T follicular helper cell (primary cell): ENCODE results near the gene TNS3.
"Not testable (repeated sequence)": the region's sequence is repeated elsewhere in the genome, so short reads cannot be mapped to it uniquely, and the experiment has no call there.

Source experiments
- DNase-seq: peaks from one replicate; pipeline ENCODE4 v3.0.0-alpha.2; 2020; ENCODE audit warnings: low read depth

The TNS3 gene

DNA sequence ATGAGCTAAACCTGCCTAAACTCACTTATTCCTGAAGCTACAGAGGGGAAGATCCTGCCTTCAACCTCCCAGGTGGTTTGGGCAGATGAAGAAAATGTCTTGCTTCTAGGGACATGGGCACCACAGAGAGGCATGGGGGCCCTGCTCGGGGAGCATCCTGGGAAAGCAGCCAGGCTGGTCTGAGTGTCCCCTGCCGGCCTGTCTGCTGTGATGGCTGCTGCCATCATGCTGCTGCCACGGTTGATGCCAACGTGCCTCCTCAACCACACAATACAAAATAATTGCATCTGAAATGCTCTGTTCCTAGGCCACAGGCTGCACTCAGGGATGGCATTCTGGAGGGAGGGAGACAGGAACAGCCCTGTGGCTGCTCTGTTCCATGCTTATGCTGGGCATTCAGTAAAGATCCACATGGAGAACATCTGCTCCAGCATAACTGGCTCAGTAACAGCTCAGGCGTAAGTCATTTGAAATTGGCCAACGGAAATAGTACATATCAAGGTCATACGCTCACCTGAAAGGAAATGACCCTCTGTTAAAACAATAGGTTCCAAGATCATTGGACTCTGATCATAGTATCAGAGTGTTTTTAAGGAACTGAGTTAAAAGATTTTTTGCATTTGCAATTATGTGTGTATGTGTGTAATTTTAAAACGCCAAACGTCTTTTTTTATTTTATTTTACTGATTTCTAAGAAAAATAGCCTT lies 299.0 kb downstream of the TNS3 start:
- no peak for DNase-seq

DNA sequence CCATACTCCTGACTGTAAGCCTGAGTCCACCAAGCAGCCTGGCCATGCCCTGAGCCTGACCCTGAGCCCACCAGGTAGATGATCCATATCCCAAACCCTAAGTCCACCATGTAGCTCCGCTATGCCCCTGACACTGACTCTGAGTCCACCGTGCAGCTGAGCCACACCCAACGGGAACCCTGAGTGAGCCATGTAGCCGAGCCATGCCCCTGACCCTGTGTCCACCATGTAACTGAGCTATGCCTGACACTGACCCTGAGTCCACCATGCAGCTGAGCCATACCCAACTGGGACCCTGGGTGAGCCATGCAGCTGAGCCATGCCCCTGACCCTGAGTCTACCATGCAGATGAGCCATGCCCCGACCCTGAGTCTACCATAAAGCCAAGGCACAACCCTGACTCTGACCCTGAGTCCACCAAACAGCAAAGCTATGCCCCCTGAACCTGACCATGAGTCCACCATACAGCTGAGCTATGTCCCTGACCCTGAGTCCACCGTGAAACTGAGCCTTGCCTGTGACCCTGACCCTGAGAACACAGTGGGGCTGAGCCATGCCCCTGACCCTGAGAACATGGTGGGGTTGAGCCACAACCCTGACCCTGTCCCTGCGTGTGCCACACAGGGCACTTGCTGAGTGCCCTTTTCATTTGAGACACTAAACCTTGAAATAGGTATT lies 299.8 kb downstream of the TNS3 start:
- no peak for DNase-seq

DNA sequence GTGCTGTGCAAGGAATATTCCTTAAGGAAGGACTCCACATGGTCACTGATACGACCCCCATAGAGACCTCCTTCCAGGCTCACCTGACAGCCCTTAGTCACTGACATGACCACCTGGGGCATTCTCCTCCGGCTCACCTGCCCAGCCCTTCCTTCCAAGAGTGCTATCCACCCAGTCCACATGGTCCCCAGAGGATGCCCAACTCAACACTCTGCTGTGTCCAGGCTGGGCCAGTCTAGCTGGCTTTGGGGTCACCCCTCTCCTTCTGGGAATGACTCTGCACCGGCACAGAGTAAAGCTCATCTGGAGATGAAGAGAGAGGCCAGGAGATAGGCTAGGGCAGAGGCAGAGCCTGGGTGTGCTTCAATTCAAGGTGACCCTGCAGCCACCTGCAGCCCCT lies 300.8 kb downstream of the TNS3 start:
- DNase-seq: no peak

DNA sequence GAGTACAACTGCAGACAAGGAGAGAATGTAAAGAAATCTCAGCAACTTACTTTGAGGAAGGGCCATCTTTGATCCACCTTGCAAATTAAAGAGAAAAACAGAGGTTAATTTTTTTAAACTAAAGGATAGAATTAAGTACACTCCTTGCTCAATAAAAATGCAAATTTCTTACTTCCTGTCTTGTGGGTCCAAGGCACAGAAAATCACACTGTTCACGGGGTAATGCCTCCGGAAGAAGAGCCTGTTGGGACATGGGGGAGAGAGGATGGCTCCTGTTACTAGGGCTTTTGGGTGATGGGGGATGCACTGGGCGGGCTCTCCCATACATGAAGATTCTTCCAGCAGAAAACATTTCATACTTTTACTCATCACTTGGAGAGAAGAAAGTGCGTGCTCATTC lies 301.8 kb downstream of the TNS3 start:
- no peak for DNase-seq

DNA sequence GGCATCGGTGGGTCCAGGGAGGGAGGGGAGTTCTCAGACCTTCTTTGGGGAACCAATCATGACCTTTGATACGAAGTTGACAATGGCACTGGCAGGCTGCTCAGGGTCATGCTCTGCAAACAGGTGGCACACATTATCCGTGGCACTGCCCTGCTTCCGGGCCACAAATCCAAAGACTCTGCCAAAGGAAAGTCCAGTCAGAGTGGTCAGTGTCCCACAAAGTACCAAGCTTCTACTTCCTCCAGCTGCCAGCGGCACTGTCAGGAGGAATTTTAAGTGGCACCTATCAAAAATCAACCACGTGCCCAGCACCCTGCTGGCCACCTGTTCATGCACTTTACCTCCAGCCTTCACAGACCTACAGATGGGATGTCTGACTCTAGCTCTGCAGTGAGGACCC lies 303.9 kb downstream of the TNS3 start:
- no peak for DNase-seq

DNA sequence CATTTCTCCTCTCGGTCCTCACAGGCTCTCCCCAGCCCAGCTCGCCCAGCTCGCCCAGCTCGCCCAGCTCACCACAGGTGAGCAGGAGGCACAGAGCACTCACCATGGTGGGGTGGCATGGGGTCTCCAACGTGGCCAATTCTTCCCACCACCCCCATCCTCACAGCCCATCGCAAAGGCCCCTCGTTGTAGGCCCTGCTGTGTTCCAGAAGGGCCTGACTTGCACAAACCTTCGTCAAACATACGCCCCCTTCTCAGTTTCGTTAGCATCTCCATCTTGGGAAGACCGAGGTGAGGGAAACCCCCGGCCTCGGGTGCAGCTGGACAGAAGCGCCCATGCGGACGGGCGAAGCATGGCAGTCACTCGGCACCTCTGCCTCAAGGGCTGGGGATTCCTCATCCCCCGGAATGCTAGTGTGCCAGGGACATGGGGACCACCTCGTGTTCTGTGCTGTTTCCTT lies 304.6 kb downstream of the TNS3 start:
- DNase-seq: no peak

DNA sequence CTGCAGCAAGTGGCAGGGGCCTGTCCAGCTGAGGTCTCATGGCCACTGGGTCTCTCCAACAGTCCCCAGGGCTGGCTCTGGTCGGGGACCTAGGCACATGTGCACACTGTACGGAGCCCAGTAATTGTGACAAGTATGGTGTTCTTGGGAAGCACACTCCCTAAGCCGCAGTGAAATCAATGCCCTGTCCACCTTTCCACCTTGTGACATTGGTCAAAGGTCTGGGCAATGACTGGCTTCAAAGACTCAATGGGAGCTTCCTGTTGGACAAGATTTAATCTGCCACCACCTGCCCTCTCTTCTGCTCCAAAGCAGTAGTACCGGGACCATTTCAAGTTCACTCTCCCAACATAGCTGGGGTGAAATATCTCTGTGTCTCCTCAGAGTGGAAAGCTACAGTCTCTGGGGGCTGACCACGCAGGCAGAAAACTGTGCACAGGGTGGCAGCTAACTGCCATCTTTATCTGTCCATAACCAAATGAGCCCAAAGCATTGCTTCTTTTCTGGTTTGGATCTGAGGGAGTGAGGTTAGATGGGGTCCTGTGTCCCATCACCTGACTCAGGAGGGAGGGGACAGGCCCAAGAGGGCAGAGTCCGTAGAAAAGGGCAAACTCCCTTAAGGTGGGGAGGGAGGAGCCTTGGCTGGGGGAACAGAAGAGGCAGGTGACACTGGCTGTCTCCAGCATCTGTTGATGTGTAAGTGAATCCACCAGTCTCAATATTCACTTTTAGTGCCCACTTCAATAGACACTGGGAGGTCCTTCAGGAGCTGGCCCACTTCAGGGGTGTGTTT lies 307.7 kb downstream of the TNS3 start:
- DNase-seq: no peak

DNA sequence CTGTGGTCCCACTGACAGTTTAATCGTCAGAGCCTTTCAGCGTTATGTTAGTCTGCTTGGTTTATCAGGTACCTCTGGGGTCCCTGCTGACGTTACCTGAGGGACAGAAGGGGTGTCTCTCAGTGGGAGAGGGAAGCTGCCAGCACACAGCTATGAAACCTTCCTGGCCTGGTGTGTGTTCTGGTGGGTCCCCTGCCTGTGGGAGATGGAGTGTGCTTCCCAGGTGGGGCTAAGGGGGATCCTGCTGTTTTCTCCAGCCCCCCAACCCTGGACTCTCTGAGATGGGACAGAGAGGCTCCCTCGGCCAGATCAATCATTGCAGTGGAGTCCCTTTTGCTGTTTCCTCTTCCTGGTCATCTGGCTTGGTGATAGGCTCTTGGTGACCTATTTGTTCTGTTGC lies 308.8 kb downstream of the TNS3 start:
- no peak for DNase-seq

DNA sequence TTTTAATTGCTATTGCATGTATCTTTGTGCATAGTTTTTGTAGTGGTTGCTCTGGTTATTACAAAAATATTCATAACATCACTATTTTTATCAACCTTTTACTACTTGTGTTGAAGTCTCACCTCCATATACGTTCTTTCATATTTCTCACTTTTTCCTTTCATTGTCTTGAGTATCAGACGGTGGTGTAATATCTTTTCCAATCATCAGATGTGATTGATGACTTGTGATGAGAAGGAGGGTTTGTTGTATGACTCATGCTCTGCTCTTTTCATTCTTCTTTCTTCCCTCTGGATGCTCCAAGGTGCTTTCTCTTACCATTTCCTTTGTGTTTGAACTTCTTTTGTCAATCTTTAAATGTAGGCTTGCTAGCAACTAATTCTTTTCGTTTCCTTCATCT lies 310.2 kb downstream of the TNS3 start:
- DNase-seq: no peak

DNA sequence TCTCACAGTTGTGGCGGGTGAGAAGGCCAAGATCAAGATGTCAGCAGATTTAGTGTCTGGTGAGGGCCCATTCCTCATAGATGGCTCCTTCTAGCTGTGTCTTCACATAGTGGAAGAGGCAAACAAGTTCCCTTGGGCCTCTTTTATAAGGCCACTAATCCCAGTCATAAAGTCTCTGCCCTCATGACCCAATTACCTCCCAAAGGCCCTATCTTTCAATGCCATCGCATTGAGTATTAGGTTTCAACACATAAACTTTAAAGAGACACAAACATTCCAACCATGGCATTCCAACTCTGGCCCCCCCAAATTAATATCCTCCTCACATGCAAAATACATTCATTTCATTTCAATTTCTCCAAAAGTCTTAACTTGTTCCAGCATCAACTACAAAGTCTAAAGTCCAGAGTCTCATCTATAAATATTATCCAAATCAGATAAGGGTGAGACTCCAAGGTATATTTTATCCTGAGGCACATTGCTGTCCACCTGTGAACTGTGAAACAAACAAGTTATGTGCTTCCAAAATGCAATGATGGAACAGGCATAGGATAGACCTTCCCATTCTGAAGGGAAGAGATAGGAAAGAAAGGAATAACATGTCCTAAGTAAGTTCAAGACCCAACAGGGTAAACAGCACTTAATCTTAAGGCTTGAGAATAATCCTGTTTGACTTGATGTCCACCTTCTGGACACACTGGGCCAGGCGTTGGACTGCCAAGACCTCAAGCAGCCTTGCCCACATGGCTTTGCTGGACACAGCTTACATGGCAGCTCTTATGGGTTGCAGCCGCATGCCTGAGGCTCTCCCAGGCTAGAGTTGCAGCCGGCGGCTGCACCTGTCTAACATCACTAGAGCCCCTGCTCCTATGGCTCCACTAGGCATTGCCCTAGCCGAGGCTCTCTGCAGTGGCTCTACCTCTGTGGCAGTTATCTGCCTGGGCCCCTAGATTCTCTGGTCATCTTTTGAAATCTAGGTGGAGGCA lies 312.8 kb downstream of the TNS3 start:
- DNase-seq: no peak

DNA sequence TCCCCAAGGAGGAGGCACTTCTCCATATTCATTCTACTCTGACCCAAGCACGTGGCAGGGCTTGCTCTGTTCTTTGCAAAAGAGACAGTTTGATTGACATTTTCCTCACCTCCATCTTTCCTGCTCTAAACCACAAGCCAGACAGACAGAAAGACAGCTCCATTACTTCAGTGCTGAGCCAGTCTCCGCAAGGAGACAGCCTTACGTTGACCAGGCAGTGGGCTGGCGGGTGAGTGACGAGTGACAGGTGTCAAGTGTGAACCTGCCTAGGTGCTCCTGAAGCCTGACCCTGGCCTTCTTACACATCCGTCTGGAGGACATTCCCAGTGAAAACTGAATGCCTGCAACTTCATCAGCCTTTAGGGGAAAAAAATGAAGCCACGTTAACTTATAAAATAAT lies 314.6 kb downstream of the TNS3 start:
- DNase-seq: no peak

DNA sequence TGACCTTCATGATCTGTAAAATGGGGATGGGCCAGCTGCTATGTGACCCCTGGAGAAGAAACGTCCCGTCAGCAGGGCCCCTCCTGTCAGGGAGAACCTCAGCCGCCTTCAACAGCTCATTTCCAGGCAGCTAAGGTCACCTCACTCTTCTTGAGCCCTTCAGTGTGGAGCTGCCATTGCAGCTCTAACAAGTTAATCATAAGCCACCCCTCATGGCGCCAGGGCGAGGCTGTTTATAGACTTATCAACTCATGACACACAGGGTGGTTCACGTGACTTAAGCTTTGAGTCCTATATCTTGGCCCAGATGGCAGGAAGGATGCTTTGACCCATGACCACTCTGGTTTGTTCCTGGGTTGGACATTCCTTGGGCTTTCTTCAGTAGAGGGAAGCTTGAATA lies 315.1 kb downstream of the TNS3 start:
- no peak for DNase-seq

DNA sequence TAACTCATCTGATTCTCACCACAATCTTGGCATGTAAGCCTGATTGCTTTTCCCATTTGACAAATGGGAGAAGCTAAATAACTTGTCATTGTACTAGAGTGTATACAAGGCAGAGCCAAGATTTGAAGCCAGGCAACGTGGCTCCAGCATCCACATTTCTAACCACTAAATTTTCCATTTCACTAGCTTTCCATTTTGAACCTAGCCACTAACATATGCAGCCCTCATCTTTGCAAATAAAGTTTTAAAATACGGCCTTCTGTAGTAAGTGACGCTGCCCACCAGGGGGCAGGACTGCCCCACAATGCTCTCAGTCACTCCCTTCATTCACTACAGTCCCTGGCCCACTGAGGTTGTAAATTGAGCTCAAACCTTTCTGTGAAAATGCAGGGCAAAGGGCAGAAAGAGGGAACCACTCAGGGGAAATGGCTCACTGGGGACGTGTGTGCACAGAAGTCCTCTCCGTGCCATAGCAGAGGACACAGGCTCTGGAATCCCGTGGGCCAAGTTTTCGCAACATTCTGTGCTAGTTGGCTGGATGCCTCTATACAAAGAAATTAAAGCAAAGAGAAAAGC lies 315.7 kb downstream of the TNS3 start:
- DNase-seq: no peak

DNA sequence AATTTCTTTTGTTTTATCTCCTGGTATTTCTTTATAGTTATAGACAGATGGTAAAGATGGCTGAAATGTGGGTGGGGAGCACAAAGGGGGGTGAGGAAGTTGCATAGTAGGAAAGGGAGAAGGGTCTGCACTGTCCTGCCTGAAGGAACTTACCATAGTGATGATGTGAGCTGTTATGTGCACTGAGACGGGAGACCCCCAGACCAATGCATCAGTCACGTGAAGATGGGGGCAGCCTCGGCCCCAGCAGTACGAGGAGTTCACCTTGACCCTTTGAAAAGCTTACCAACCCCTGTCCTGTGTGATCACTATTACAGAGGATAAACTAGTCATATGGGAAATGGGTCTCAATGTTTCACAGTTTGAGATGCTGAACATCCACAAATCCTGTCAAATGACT lies 316.3 kb downstream of the TNS3 start:
- no peak for DNase-seq

DNA sequence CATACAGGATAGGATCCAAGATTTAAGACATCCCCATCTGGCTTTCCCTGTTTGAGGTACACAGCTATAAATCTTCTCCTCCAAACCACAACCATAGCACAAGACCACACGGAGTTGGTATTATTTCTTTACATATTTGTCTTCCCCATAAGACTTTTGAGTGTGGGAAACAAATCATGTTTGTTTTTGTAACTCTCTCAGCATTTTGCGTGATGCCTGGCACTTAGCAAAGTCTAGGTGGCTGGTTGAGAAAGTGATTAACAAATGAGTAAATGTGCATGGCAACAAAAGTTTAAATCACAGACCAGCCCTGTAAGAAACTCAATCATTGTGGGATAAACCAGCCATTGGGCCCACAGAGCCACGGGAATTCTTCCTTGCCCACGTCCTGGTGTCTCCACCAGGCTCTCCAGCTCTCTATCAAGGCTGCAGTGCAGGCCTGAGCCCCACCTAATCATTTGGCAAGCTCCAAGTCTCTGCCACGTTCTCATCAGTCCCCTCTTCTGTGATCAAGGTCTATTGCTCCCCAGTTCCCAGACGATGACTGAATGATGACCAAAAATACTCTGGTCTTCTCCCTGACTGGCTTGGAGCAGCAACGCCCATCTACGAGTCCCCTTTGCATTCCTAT lies 317.8 kb downstream of the TNS3 start:
- no peak for DNase-seq

DNA sequence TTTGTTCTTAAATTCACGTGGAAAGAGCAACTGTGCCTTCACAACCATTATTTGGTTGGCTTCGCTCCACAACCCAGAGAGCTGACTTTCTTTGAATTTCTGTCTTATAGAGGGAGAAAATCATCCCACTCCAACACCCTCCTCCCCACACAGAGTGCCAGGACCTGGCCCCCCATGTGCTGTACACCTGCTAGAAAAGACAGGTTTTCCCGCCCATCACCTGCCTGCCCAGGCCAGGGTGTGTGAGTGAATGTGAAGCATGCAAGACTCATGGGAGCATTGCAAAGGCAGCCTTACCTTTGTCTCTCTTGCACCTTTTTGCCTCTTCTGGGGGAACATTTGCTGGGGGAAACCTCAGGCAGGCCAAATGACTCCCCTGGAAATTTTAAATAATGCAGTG lies 319.0 kb downstream of the TNS3 start:
- no peak for DNase-seq

DNA sequence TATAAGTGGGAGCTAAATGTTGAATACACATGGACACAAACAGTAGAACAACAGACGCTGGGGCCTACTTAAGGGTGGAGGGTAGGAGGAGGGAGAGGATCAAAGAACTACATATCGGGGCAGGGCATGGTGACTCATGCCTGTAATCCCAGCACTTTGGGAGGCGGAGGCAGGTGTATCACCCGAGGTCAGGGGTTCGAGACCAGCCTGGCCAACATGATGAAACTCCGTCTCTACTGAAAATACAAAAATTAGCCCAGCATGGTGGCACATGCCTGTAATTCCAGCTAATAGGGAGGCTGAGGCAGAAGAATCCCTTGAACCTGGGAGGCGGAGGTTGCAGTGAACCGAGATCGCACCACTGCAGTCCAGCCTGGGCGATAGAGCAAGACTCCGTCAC lies 319.8 kb downstream of the TNS3 start:
- DNase-seq: not testable (repeated sequence)

DNA sequence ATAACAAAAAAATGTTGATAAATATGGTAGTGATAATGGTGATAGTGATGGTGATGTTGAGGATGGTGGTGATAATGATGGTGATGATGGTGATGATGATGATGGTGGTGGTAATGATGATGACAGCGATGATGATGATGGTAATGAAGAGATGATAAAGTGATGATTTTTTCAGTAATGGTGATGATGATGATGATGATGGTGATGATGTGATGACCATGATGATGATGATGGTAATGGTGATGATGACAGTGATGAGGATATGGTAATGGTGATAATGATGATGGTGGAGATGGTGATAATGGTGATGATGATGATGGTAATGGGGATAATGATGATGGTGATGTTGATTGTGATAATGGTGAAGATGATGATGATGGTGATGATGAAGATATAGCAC lies 321.6 kb downstream of the TNS3 start:
- no peak for DNase-seq

DNA sequence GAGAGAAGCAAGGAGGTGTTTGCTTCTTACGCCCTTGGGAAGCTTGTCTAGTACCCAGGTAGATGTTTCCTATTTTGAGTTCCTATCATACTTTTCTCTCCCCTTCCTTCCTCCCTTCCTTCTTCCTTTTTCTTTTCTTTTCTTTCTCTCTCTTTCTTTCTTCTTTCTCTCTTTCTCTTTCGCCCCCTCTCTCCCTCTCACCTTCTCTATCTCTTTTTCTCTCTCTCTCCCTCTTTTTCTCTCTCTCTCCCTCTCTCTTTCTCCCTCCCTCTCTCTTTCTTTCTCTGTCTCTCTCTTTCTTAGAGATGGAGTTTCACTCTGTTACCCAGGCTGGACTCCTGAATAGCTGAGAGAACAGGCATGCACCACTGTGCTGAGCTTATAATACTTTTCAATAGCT lies 322.2 kb downstream of the TNS3 start:
- DNase-seq: no peak

DNA sequence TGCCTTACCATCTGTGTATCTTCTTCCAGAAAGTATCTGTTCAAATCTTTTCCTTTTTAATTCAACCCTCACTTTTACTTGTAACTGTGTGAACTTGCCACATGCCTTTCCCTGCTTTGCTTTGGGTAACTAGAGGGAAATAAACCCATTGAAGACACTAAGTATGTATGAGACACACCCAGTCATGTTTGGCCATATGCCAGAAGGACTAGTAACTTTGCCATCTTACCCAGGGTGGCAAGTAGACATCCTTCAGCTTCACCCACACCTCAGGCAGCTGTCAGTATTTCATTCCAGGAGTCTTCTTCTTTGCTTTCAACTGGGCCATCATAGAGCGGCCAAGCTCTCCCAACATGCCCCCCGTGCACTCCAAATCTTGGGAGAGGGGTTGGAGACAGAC lies 323.1 kb downstream of the TNS3 start:
- DNase-seq: no peak

DNA sequence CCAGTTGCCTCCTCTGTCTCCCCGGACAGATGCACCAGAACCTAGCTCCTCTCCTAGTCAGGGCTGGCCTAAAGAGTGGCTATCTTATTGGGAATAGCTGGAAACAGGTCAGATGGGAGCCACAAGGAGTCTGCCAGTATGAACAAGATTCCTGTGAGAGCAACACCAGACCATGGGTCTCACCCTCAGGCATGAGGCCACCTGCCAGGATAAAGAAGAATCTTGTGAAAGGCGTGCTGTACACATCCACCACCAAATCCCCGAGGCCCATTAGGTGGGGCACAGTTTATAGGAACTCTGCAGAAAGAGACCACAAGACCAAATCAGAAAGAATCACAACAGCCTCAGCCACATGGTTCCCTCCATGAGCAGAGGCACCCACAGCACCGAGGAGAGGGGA lies 325.9 kb downstream of the TNS3 start:
- DNase-seq: no peak
